ENCODE data around the gene ZNHIT1. TPM values are rescaled to one million over a fixed set of nuclear protein-coding genes. Genes with fewer than 3 reads are reported as not detected.
A peak's percentile ranks its signal among the peaks of the same experiment; 100 is the strongest.

ZNHIT1 gene
- total and polyA plus RNA-seq, 2 of the 8 experiments (the other 6 are each of a cell fraction or from before 2014, with no cell fraction given) = 38.2 to 61.7 TPM

DNA sequence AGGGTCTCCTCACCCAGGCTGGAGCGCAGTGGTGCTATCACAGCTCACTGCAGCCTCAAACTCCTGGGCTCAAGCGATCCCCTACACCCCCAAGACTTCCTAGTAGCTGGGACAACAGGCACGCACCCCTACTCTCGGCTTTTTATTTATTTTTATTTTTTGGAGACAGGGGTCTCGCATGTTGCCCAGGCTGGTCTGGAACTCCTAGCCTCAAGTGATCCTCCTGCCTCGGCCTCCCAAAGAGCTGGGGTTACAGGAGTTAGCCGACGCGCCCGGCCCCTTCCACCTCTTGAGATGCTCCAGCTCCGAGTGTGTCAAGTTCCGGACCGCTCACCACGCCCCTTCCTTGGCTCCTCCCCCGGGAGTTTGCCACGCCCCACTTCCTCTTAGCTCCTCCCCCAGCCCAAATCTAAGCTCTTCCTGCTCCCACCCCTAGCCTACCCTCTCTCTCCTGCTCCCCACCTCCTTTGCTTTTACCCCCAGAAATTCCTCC lies 44.2 kb upstream of the ZNHIT1 start:
- Histone ChIP-seq H4K5ac (ENCODE audit: insufficient read length, low read depth, low read length) (no peak overlapping the region), H2BK20ac (ENCODE audit: low read length) (no peak overlapping the region), H3K4me2 (ENCODE audit: insufficient read depth in 1 of 2, low read depth in 2 of 2, low read length in 2 of 2) (peak overlapping the region; percentile 44 to 95), H2BK12ac (ENCODE audit: low read depth, low read length) (no peak overlapping the region), H3K27me3 (replicated peaks in 1 of 4; ENCODE audit: control insufficient read depth in 3 of 4, extremely low read depth in 1 of 4, insufficient read depth in 3 of 4, low read length in 3 of 4) (peaks cover 64 to 99% (median 91%) of the 10 kb centered on the region in 4 experiments), H3K79me2 (ENCODE audit: control insufficient read depth in 1 of 2, insufficient read depth in 2 of 2, low read length in 2 of 2) (no peaks in the 10 kb centered on the region), H3K14ac (ENCODE audit: insufficient read length) (no peak overlapping the region), H3K4me1 (replicated peaks in 1 of 4; ENCODE audit: control insufficient read depth in 3 of 4, insufficient read depth in 4 of 4, low read length in 3 of 4) (peaks cover 6 to 48% (median 34%) of the 10 kb centered on the region in 4 experiments), H3K9me3 (ENCODE audit: insufficient read depth in 2 of 2, low read depth in 1 of 2, low read length in 1 of 2) (no peaks in the 10 kb centered on the region), H2AFZ (ENCODE audit: low read length) (no peak overlapping the region), H4K91ac (replicated peaks; ENCODE audit: insufficient read length, low read length) (no peak overlapping the region), H2AK5ac (ENCODE audit: low read depth, low read length) (no peak overlapping the region), H3K56ac (replicated peaks; ENCODE audit: insufficient read length, low read depth, low read length) (no peak overlapping the region), H2BK15ac (ENCODE audit: low read length) (no peak overlapping the region), H3K23ac (ENCODE audit: insufficient read length) (no peak overlapping the region), H3K23me2 (ENCODE audit: low read depth, low read length) (peaks cover 19% of the 10 kb centered on the region), H3K27ac (ENCODE audit: low read depth, low read length) (no peak overlapping the region), H3K79me1 (ENCODE audit: low read depth, low read length) (no peaks in the 10 kb centered on the region), H3K36me3 (ENCODE audit: control insufficient read depth in 2 of 4, insufficient read depth in 4 of 4, low read length in 3 of 4) (no peaks in the 10 kb centered on the region), H3K9ac (replicated peaks in 1 of 4; ENCODE audit: extremely low read depth in 1 of 4, low read depth in 3 of 4, low read length in 3 of 4) (no peak overlapping the region), H4K20me1 (replicated peaks in 1 of 2; ENCODE audit: control insufficient read depth in 1 of 2, insufficient read depth in 2 of 2, low read length in 2 of 2) (peaks cover 0 to 9% of the 10 kb centered on the region in 2 experiments), H3K4ac (replicated peaks; ENCODE audit: insufficient read length, low read depth, low read length) (no peak overlapping the region), H4K8ac (ENCODE audit: extremely low read depth, insufficient read depth, low read length) (no peak overlapping the region), H2BK120ac (replicated peaks; ENCODE audit: low read depth, low read length) (no peak overlapping the region), H3K4me3 (ENCODE audit: extremely low read depth in 1 of 4, insufficient read depth in 2 of 4, low read depth in 3 of 4, low read length in 4 of 4) (peak overlapping the region; percentile 31 to 68 (median 51); a peak in 7 of 8 replicates), H3K18ac (ENCODE audit: extremely low read depth, low read length) (peak overlapping the region; percentile 48; the same call in 1 of the 2 replicates), H2BK5ac (ENCODE audit: low read depth, low read length) (no peak overlapping the region)
- peak; percentile 47; the same call in 1 of the 2 replicates for TF ChIP-seq TAF1 (IDR thresholded peaks at IDR 0.05; ENCODE audit: low read depth, low read length)
- peak; percentile 17 for TF ChIP-seq KDM4A (IDR thresholded peaks at IDR 0.05; ENCODE audit: low read depth, low read length, severe bottlenecking)
- TF ChIP-seq KDM1A (IDR thresholded peaks at IDR 0.05; ENCODE audit: borderline replicate concordance, low read length) = 0 out of 2 replicates have a peak, but pooled peaks have one; percentile 70
- peak; percentile 83; the same call in 1 of the 2 replicates for TF ChIP-seq SP1 (IDR thresholded peaks at IDR 0.05; ENCODE audit: low read depth, low read length)
- TF ChIP-seq JUN (IDR thresholded peaks at IDR 0.05; ENCODE audit: low read depth, low read length) = no peak
- 9% methylated on average over 12 of the region's 16 CpGs; no CpG with 5 or more reads in 1 of the 2 experiments for WGBS, 2 experiments (ENCODE audit: extremely low coverage in 1 of 2, insufficient coverage in 1 of 2, insufficient read length in 1 of 2, insufficient replicate concordance in 2 of 2, low coverage in 1 of 2, low lambda C conversion rate in 2 of 2, missing lambda C conversion rate in 1 of 2)
- FAIRE-seq (peak; percentile 48), DNase-seq (ENCODE audit: low read depth in 1 of 2, low spot score in 2 of 2) (peak in 1 of 2 experiments; percentile 98)
- POLR2A ChIA-PET (ENCODE audit: partially characterized antibody) = interaction anchor here (0.6 to 2.3 kb wide), 17 partner anchors 8 to 284 kb away, joined by 3 to 8 read pairs (median 4); partner anchors contain the start of genes AP1S1, SERPINE1, TRIM56 and UFSP1
- CTCF ChIA-PET (ENCODE audit: partially characterized antibody) = interaction anchor here (0.6 to 6.0 kb wide), 22 partner anchors 9 to 271 kb away, joined by 3 to 90 read pairs (median 4); partner anchors contain the start of genes CLDN15 and FIS1
